ENCODE data around the gene CLCN3. TPM values are rescaled to one million over a fixed set of nuclear protein-coding genes. Genes with fewer than 3 reads are reported as not detected.

Gene CLCN3
- total RNA-seq, 4 donors from 2014 or later: 46.8 to 91.1 (median 69.3) TPM

GRCh38 chr4:169741569-169741968 is 121.2 kb downstream of the CLCN3 start:
- no peaks in the 10 kb centered on the region for H3K9me3 ChIP-seq

GRCh38 chr4:169744601-169745000 is 124.2 kb downstream of the CLCN3 start:
- H3K4me3 ChIP-seq: no peak overlapping the region
- intact Hi-C loops (cut with DNase I; ENCODE audit: low total_unique reads): no loop called here
- 92 to 96% methylated on average over 1 of the region's 1 CpG for WGBS, 2 donors (ENCODE audit: low coverage in 1 of 2)
- H3K36me3 ChIP-seq: peaks cover 0 to 6% (median 0%) of the 10 kb centered on the region in 4 donors
- no peak overlapping the region for H3K27ac ChIP-seq
- no peaks in the 10 kb centered on the region for H3K4me1 ChIP-seq
- no peaks in the 10 kb centered on the region for H3K9me3 ChIP-seq
- TF ChIP-seq POLR2AphosphoS5 (IDR thresholded peaks at IDR 0.05): no peak
- no peak for TF ChIP-seq CTCF (IDR thresholded peaks at IDR 0.05)
- TF ChIP-seq POLR2A (IDR thresholded peaks at IDR 0.05): no peak
- no peak for TF ChIP-seq EP300 (IDR thresholded peaks at IDR 0.05; ENCODE audit: low read depth)
- in situ Hi-C loops (cut with MboI; ENCODE audit: low pct_ligation_motif_present in 1 of 4, low pct_unique_long_range_greater_than_20kb in 1 of 4, low sequenced_read_pairs in 3 of 4): no loop called here
- no peaks in the 10 kb centered on the region for H3K27me3 ChIP-seq
- DNase-seq: no peak

More at GRCh38 chr4:169741569-169741968, 121.2 kb downstream of the CLCN3 start:
- Histone ChIP-seq H3K4me1 (no peaks in the 10 kb centered on the region), H3K36me3 (peaks cover 0 to 16% (median 0%) of the 10 kb centered on the region in 4 donors), H3K27ac (no peak overlapping the region), H3K4me3 (no peak overlapping the region), H3K27me3 (no peaks in the 10 kb centered on the region)
- intact Hi-C loops (cut with DNase I; ENCODE audit: low total_unique reads) (no loop called here), in situ Hi-C loops (cut with MboI; ENCODE audit: low pct_ligation_motif_present in 1 of 4, low pct_unique_long_range_greater_than_20kb in 1 of 4, low sequenced_read_pairs in 3 of 4) (no loop called here)
- DNase-seq: no peak
- WGBS, 2 donors (ENCODE audit: low coverage in 1 of 2): 81 to 83% methylated on average over 2 of the region's 2 CpGs
- TF ChIP-seq CTCF (IDR thresholded peaks at IDR 0.05) (no peak), POLR2AphosphoS5 (IDR thresholded peaks at IDR 0.05) (no peak), EP300 (IDR thresholded peaks at IDR 0.05; ENCODE audit: low read depth) (no peak), POLR2A (IDR thresholded peaks at IDR 0.05) (no peak)

GRCh38 chr4:169745291-169745690 is 124.9 kb downstream of the CLCN3 start:
- 100% methylated on average over 1 of the region's 1 CpG; no CpG with 5 or more reads in 1 of the 2 donors for WGBS, 2 donors (ENCODE audit: low coverage in 1 of 2)
- no peak for DNase-seq
- no peaks in the 10 kb centered on the region for H3K9me3 ChIP-seq
- TF ChIP-seq POLR2A (IDR thresholded peaks at IDR 0.05) (no peak), EP300 (IDR thresholded peaks at IDR 0.05; ENCODE audit: low read depth) (no peak), CTCF (IDR thresholded peaks at IDR 0.05) (no peak), POLR2AphosphoS5 (IDR thresholded peaks at IDR 0.05) (no peak)
- intact Hi-C loops (cut with DNase I; ENCODE audit: low total_unique reads): no loop called here
- H3K36me3 ChIP-seq: peaks cover 0 to 10% (median 3%) of the 10 kb centered on the region in 4 donors
- H3K27me3 ChIP-seq: no peaks in the 10 kb centered on the region
- H3K27ac ChIP-seq: no peak overlapping the region
- H3K4me3 ChIP-seq: no peak overlapping the region
- no peaks in the 10 kb centered on the region for H3K4me1 ChIP-seq
- in situ Hi-C loops (cut with MboI; ENCODE audit: low pct_ligation_motif_present in 1 of 4, low pct_unique_long_range_greater_than_20kb in 1 of 4, low sequenced_read_pairs in 3 of 4): no loop called here

GRCh38 chr4:169756971-169757574 is 136.7 kb downstream of the CLCN3 start:
- in situ Hi-C loops (cut with MboI; ENCODE audit: low pct_ligation_motif_present in 1 of 4, low pct_unique_long_range_greater_than_20kb in 1 of 4, low sequenced_read_pairs in 3 of 4): loop anchor here (10.0 to 25.0 kb wide), 3 partner anchors 132 to 145 kb away; partner anchors contain the start of genes CLCN3 (in 3 of the 4) and NEK1 (in 3 of the 4)
- TF ChIP-seq POLR2AphosphoS5 (IDR thresholded peaks at IDR 0.05): no peak
- TF ChIP-seq CTCF (IDR thresholded peaks at IDR 0.05): no peak
- no peak for TF ChIP-seq EP300 (IDR thresholded peaks at IDR 0.05; ENCODE audit: low read depth)
- no peak for TF ChIP-seq POLR2A (IDR thresholded peaks at IDR 0.05)
- intact Hi-C loops (cut with DNase I; ENCODE audit: low total_unique reads): loop anchor here (10.0 kb wide), 1 partner anchor 142 kb away; the partner anchor contains the start of gene NEK1
- H3K27me3 ChIP-seq: peaks cover 3% of the 10 kb centered on the region
- peaks cover 9 to 17% (median 14%) of the 10 kb centered on the region in 4 donors for H3K4me1 ChIP-seq
- H3K27ac ChIP-seq: peak overlapping the region; percentile 78 to 83 (median 80)
- H3K36me3 ChIP-seq: peaks cover 0 to 6% (median 2%) of the 10 kb centered on the region in 4 donors
- no peaks in the 10 kb centered on the region for H3K9me3 ChIP-seq
- H3K4me3 ChIP-seq: peak overlapping the region; percentile 56 to 96 (median 70)
- 0 to 3% methylated on average over 7 to 13 of the region's 13 CpGs for WGBS, 2 donors (ENCODE audit: low coverage in 1 of 2)
- DNase-seq: no peak

Measured in transverse colon (tissue), 4 donors.